Tibial nerve (tissue), 4 donors: ENCODE measurements around the gene TPD52L1. TPM values are rescaled to one million over a fixed set of nuclear protein-coding genes. Genes with fewer than 3 reads are reported as not detected.

ENCODE experiments used
- DNase-seq, 2 donors: peaks; one replicate each; pipeline ENCODE4 v3.0.0-alpha.2; 2019; ENCODE audit warnings: low spot score in 2 of 2
- H3K27ac ChIP-seq, 4 donors: fragments of 200-600 bp; sonication (generic) in 3 of 4; one replicate each; pipeline ENCODE4 v1.5.1; 2017 to 2019; ENCODE audit warnings: mild to moderate bottlenecking in 1 of 4
- H3K27me3 ChIP-seq, 2 donors: fragments of 200-600 bp; sonication (generic) in 1 of 2; one replicate each; pipeline versions ENCODE4 v1.5.1 to v1.6.0; 2017 to 2019
- H3K36me3 ChIP-seq, 3 donors: fragments of 200-600 bp; sonication (generic); one replicate each; pipeline ENCODE4 v1.5.1; 2018 to 2019
- H3K4me1 ChIP-seq, 4 donors: fragments of 200-600 bp; sonication (generic) in 3 of 4; one replicate each; pipeline ENCODE4 v1.5.1; 2017 to 2019
- H3K4me3 ChIP-seq, 4 donors: fragments of 200-600 bp; sonication (generic) in 3 of 4; one replicate each; pipeline ENCODE4 v1.5.1; 2017 to 2019; ENCODE audit warnings: mild to moderate bottlenecking in 1 of 4, moderate library complexity in 1 of 4
- H3K9me3 ChIP-seq, 4 donors: fragments of 200-600 bp; sonication (generic) in 3 of 4; one replicate each; pipeline ENCODE4 v1.5.1; 2017 to 2019
- CTCF ChIP-seq, 5 experiments: fragments of 200-600 bp in 3 of 5; fragments of 450-650 bp in 2 of 5; sonication (generic) in 3 of 5; IDR thresholded peaks; one replicate each; pipeline ENCODE4 v1.5.1; 2016 to 2019; ENCODE audit warnings: antibody characterized with exemption in 5 of 5, mild to moderate bottlenecking in 3 of 5, moderate library complexity in 2 of 5
- EP300 ChIP-seq, 2 donors: sonication (generic); formaldehyde crosslinking; IDR thresholded peaks; one replicate each; pipeline ENCODE4 v1.6.1; 2017; ENCODE audit warnings: antibody characterized with exemption in 2 of 2, mild to moderate bottlenecking in 1 of 2
- POLR2A ChIP-seq, 2 donors: fragments of 450-650 bp; IDR thresholded peaks; one replicate each; pipeline ENCODE4 v1.6.1; 2017; ENCODE audit warnings: antibody characterized with exemption in 2 of 2, mild to moderate bottlenecking in 2 of 2, moderate library complexity in 2 of 2
- WGBS, 2 donors: methylation state at CpG; one replicate each; pipeline ENCODE4 v1.1.5; 2018; 5-methylcytosine and 5-hydroxymethylcytosine counted together
- total RNA-seq, 4 donors: library from RNA; depleted of rRNA; stranded (reverse); fragments of >200 nt; gene quantifications; one replicate each; pipeline ENCODE4 v1.1.0, GENCODE V29; 2016

Gene TPD52L1
- total RNA-seq, 4 donors from 2014 or later, result 28.8 to 55.0 (median 45.6) TPM

GRCh38 chr6:125245109-125245508, 91.5 kb downstream of the TPD52L1 start:
- Histone ChIP-seq H3K4me3 (no peak overlapping the region), H3K9me3 (peaks cover 0 to 28% (median 3%) of the 10 kb centered on the region in 4 donors), H3K4me1 (peaks cover 0 to 11% (median 0%) of the 10 kb centered on the region in 4 donors), H3K27me3 (no peaks in the 10 kb centered on the region), H3K27ac (no peak overlapping the region), H3K36me3 (no peaks in the 10 kb centered on the region)
- DNase-seq, result no peak
- TF ChIP-seq CTCF (IDR thresholded peaks at IDR 0.05) (no peak), POLR2A (IDR thresholded peaks at IDR 0.05) (no peak), EP300 (IDR thresholded peaks at IDR 0.05) (no peak)
- 84 to 85% methylated on average over 4 of the region's 4 CpGs for WGBS, 2 donors

GRCh38 chr6:125245523-125246264, 92.1 kb downstream of the TPD52L1 start:
- no peak for DNase-seq
- TF ChIP-seq CTCF (IDR thresholded peaks at IDR 0.05), result no peak
- no peak for TF ChIP-seq EP300 (IDR thresholded peaks at IDR 0.05)
- no peak for TF ChIP-seq POLR2A (IDR thresholded peaks at IDR 0.05)
- 75 to 83% methylated on average over 7 of the region's 7 CpGs for WGBS, 2 donors
- H3K36me3 ChIP-seq, result no peaks in the 10 kb centered on the region
- no peak overlapping the region for H3K4me3 ChIP-seq
- peaks cover 0 to 11% (median 0%) of the 10 kb centered on the region in 4 donors for H3K4me1 ChIP-seq
- no peaks in the 10 kb centered on the region for H3K27me3 ChIP-seq
- no peak overlapping the region for H3K27ac ChIP-seq
- H3K9me3 ChIP-seq, result peaks cover 0 to 23% (median 3%) of the 10 kb centered on the region in 4 donors

DNA sequence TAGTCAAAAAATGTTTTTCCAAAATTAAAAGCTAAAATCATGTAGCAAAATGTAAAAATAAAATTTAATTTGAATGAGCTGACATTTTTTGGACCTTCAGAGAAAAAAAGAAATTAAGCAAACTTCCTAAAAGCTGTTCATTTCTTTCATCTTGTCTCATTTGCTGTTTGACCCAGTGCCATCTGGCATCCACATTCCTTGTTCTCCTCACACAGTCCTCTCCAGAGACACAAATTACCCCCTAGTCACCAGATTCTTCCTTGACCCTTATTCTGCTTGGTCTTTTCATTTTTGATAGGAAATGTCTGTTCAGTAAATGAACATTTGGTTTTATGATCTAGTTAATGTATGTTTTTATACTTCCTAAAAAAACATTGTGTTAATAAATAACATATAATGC, 93.0 kb downstream of the TPD52L1 start:
- H3K36me3 ChIP-seq, result no peaks in the 10 kb centered on the region
- H3K9me3 ChIP-seq, result peaks cover 0 to 15% (median 3%) of the 10 kb centered on the region in 4 donors
- DNase-seq, result no peak
- H3K4me3 ChIP-seq, result no peak overlapping the region
- no peaks in the 10 kb centered on the region for H3K27me3 ChIP-seq
- no peak overlapping the region for H3K27ac ChIP-seq
- no peak for TF ChIP-seq CTCF (IDR thresholded peaks at IDR 0.05)
- no peak for TF ChIP-seq POLR2A (IDR thresholded peaks at IDR 0.05)
- no peak for TF ChIP-seq EP300 (IDR thresholded peaks at IDR 0.05)
- peaks cover 0 to 13% (median 0%) of the 10 kb centered on the region in 4 donors for H3K4me1 ChIP-seq

- Histone ChIP-seq H3K27me3 (no peaks in the 10 kb centered on the region), H3K9me3 (peaks cover 0 to 4% (median under 1%) of the 10 kb centered on the region in 4 donors), H3K4me3 (no peak overlapping the region), H3K36me3 (no peaks in the 10 kb centered on the region), H3K27ac (no peak overlapping the region), H3K4me1 (peaks cover 0 to 20% (median 0%) of the 10 kb centered on the region in 4 donors)
- DNase-seq, result no peak
- WGBS, 2 donors, result 88% methylated on average over 7 of the region's 7 CpGs
- TF ChIP-seq EP300 (IDR thresholded peaks at IDR 0.05) (no peak), CTCF (IDR thresholded peaks at IDR 0.05) (no peak), POLR2A (IDR thresholded peaks at IDR 0.05) (no peak)
These were observed 94.6 kb downstream of the TPD52L1 start for GRCh38 chr6:125248136-125248535.

DNA sequence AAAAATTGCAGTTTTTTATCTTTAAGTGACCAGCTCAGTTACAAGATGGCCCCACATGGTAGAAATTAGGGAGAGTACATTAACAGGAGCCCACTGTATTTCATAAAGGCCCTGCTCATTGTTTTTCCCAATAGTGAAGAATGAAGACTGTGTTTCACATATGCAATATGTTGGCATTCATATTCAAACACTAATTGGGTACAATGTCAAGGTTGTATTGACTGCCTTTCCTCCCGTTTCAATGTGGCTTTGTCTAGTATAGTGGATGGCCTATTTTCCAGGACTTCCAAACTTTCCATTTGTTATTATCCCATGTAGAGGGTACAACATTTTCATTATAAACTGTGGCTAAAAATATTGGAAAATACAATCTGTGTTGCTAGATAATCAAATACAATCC, 96.9 kb downstream of the TPD52L1 start:
- no peak overlapping the region for H3K4me3 ChIP-seq
- H3K27me3 ChIP-seq, result no peaks in the 10 kb centered on the region
- H3K9me3 ChIP-seq, result no peaks in the 10 kb centered on the region
- TF ChIP-seq POLR2A (IDR thresholded peaks at IDR 0.05) (no peak), EP300 (IDR thresholded peaks at IDR 0.05) (no peak), CTCF (IDR thresholded peaks at IDR 0.05) (no peak)
- H3K4me1 ChIP-seq, result peaks cover 0 to 20% (median 0%) of the 10 kb centered on the region in 4 donors
- WGBS, 2 donors, result 49 to 59% methylated on average over 1 of the region's 1 CpG
- no peak overlapping the region for H3K27ac ChIP-seq
- no peak for DNase-seq
- no peaks in the 10 kb centered on the region for H3K36me3 ChIP-seq
